SU-DHL-6 (cell line): Measurements from ENCODE around the gene CBLB.

Experiments used
- H2AFZ ChIP-seq: fragments of 200-600 bp; sonication (generic); 2 replicates; pipeline ENCODE4 v1.6.1; 2014; ENCODE audit warnings: low read depth, mild to moderate bottlenecking, moderate library complexity, mixed read lengths, antibody characterized with exemption, low read length; ENCODE audit not compliant: severe bottlenecking
- H3F3A ChIP-seq: fragments of 200-600 bp; shearing (Covaris generic); 2 replicates; pipeline ENCODE4 v1.6.0; 2016; ENCODE audit warnings: antibody characterized with exemption, mild to moderate bottlenecking; ENCODE audit not compliant: insufficient read depth
- H3K27ac ChIP-seq: fragments of 200-600 bp; sonication (generic); 2 replicates; pipeline ENCODE4 v1.5.1; 2016; ENCODE audit warnings: low read depth, mild to moderate bottlenecking, low read length, moderate library complexity, mixed read lengths
- H3K27me3 ChIP-seq: fragments of 200-600 bp; sonication (generic), shearing (Covaris generic); 2 replicates; pipeline ENCODE4 v1.6.0; 2014; ENCODE audit warnings: mild to moderate bottlenecking, low read length
- H3K36me3 ChIP-seq: fragments of 200-600 bp; sonication (generic); 2 replicates; pipeline ENCODE4 v1.6.1; 2014; ENCODE audit warnings: mild to moderate bottlenecking, low read length, mixed read lengths
- H3K4me2 ChIP-seq: fragments of 300-600, 200-600 bp; shearing (Covaris generic), sonication (generic); 2 replicates; pipeline ENCODE4 v1.6.0; 2014; ENCODE audit warnings: low read length, low read depth, mild to moderate bottlenecking; ENCODE audit not compliant: poor library complexity, severe bottlenecking
- H3K4me3 ChIP-seq: fragments of 200-600 bp; sonication (generic); 2 replicates; pipeline ENCODE4 v1.5.1; 2014; ENCODE audit warnings: antibody characterized with exemption, low read length, mild to moderate bottlenecking, mixed read lengths; ENCODE audit not compliant: insufficient read depth, poor library complexity, severe bottlenecking
- H3K79me2 ChIP-seq: fragments of 200-600 bp; sonication (generic); 2 replicates; pipeline ENCODE4 v1.6.1; 2014; ENCODE audit warnings: mild to moderate bottlenecking, low read length, moderate library complexity; ENCODE audit not compliant: insufficient read depth
- H3K9ac ChIP-seq: fragments of 200-600 bp; sonication (generic); 2 replicates; pipeline ENCODE4 v1.7.0; 2014; ENCODE audit warnings: mild to moderate bottlenecking, low read length
- H3K9me2 ChIP-seq: fragments of 200-600 bp; sonication (generic); replicated peaks from 2 replicates; pipeline ENCODE4 v1.6.1; 2014; ENCODE audit warnings: low read length; ENCODE audit not compliant: insufficient read depth
- H3K9me3 ChIP-seq: fragments of 200-600 bp; sonication (generic); 2 replicates; pipeline ENCODE4 v1.6.1; 2014; ENCODE audit warnings: low read length, mixed read lengths; ENCODE audit not compliant: insufficient read depth
- H4K20me1 ChIP-seq: fragments of 200-600 bp; sonication (generic); 2 replicates; pipeline ENCODE4 v1.6.1; 2014; ENCODE audit warnings: low read depth, mild to moderate bottlenecking, antibody characterized with exemption, low read length, moderate library complexity, mixed read lengths
- EZH2phosphoT487 ChIP-seq: fragments of 200-600 bp; sonication (generic), shearing (Covaris generic); conservative IDR thresholded peaks from 2 replicates; pipeline ENCODE4 v1.6.1; 2018; ENCODE audit warnings: mild to moderate bottlenecking, antibody characterized with exemption, low read length, moderate library complexity, mixed read lengths
- TF ChIP-seq, protein P1 (sequence below): fragments of 200-600 bp; sonication (generic); IDR thresholded peaks from one replicate; pipeline ENCODE4 v1.5.1; 2017; ENCODE audit warnings: antibody characterized with exemption, mild to moderate bottlenecking, low read length, moderate library complexity; ENCODE audit not compliant: insufficient read depth, poor library complexity, severe bottlenecking

Gene CBLB

DNA sequence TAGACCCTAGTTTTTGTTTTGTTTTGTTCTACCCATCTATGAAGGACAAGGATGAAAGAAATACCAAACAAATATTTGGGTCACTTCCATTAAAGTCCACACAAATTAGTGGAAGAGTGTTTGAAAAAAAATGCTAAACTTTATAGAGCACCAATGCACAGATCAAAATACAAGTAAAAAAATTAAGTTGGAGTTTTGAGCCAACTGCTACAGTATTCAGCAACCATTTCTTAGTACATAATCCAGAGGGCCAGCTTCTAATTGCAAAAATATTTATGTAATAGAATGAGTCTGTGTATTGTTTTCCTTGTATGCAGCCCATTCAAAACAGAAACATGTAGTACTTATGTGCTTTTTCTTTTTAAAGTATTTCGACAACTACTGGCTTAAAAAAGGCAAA lies 121.1 kb downstream of the CBLB start:
- Histone ChIP-seq H3K9me2 (no peaks in the 10 kb centered on the region), H3K4me3 (no peak overlapping the region), H3F3A (peaks cover 20% of the 10 kb centered on the region), H3K36me3 (peaks cover 43% of the 10 kb centered on the region), H2AFZ (no peak overlapping the region), H3K27ac (peak overlapping the region; percentile 41; the same call in 1 of the 2 replicates), H3K9me3 (no peaks in the 10 kb centered on the region), H3K4me2 (no peak overlapping the region), H3K9ac (no peak overlapping the region), H3K79me2 (peaks cover 33% of the 10 kb centered on the region; the same call in 1 of the 2 replicates), H3K27me3 (no peaks in the 10 kb centered on the region), H4K20me1 (no peaks in the 10 kb centered on the region)
- no peak for TF ChIP-seq EZH2phosphoT487
- TF ChIP-seq, protein P1, sequence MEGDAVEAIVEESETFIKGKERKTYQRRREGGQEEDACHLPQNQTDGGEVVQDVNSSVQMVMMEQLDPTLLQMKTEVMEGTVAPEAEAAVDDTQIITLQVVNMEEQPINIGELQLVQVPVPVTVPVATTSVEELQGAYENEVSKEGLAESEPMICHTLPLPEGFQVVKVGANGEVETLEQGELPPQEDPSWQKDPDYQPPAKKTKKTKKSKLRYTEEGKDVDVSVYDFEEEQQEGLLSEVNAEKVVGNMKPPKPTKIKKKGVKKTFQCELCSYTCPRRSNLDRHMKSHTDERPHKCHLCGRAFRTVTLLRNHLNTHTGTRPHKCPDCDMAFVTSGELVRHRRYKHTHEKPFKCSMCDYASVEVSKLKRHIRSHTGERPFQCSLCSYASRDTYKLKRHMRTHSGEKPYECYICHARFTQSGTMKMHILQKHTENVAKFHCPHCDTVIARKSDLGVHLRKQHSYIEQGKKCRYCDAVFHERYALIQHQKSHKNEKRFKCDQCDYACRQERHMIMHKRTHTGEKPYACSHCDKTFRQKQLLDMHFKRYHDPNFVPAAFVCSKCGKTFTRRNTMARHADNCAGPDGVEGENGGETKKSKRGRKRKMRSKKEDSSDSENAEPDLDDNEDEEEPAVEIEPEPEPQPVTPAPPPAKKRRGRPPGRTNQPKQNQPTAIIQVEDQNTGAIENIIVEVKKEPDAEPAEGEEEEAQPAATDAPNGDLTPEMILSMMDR: no peak

DNA sequence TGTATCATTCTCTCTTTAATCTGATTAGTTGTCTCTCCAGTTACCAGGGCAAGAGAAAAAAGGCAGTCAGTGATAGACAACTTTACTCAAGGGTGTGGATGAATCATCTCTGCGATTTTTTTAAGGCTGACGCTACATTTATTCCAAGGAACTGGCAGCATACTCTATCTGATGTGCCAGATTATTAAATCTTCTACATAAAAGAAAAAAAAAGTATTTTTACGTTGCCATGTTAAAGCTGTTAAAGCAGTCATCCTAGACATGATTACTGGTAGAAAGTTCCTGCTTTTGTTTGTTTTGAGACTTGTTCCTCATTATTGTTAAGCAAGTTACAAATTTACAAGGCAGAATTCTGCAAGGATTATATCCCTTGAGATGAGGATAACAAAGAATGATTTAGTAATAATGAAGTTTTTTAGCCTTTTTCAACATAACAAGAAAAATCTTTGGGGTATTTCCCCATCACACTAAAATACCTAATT lies 121.7 kb downstream of the CBLB start:
- TF ChIP-seq, protein P1: no peak
- no peak for TF ChIP-seq EZH2phosphoT487
- peak overlapping the region; percentile 41 for H3K27ac ChIP-seq

DNA sequence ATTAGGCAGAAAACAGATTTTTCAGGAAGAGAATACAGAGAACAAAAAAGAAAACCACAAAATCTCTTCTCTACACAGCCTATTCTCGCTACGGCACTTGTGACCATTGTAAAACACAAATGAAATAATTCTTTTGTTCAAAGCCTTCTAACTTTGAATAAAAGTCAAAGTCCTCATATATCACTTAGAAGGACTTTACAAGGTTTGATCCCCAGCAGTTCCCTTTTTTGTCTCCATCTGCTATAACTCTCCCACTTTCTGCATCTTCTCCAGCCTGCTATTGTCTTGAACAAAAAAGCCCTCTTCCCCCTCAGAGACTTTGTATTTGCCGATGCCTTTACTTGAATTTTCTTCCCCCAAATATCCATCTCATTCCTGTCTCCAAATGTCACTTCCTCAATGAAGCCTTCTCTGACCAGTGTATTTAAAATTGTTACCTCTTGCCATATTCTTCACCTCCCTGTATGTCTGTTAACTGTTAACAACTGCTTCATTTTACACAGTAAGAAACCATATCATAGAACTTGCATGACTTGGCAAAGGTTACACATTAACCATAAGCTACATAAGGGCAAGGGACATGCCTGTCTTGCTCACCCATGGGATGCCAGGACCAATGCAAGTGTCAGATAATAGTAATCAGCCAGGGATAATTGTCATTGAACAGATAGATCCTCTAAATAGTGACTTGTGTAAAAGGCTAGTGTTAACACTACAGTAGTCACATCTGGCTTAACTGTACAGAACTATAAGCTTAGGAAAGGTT lies 122.4 kb downstream of the CBLB start:
- TF ChIP-seq, protein P1: no peak
- TF ChIP-seq EZH2phosphoT487: no peak
- no peak overlapping the region for H3K9ac ChIP-seq
- H3K79me2 ChIP-seq: peaks cover 21% of the 10 kb centered on the region; the same call in 1 of the 2 replicates
- peaks cover 10% of the 10 kb centered on the region; the same call in 1 of the 2 replicates for H3F3A ChIP-seq
- H3K4me2 ChIP-seq: no peak overlapping the region
- H2AFZ ChIP-seq: no peak overlapping the region
- H3K9me3 ChIP-seq: no peaks in the 10 kb centered on the region
- H3K9me2 ChIP-seq: no peaks in the 10 kb centered on the region
- H4K20me1 ChIP-seq: no peaks in the 10 kb centered on the region
- peak overlapping the region; percentile 41 for H3K27ac ChIP-seq
- peaks cover 52% of the 10 kb centered on the region for H3K36me3 ChIP-seq
- H3K27me3 ChIP-seq: no peaks in the 10 kb centered on the region
- H3K4me3 ChIP-seq: no peak overlapping the region

More for the DNA sequence above, 121.7 kb downstream of the CBLB start:
- no peaks in the 10 kb centered on the region for H3K9me2 ChIP-seq
- no peak overlapping the region for H3K4me2 ChIP-seq
- no peak overlapping the region for H3K9ac ChIP-seq
- H3K27me3 ChIP-seq: no peaks in the 10 kb centered on the region
- H4K20me1 ChIP-seq: no peaks in the 10 kb centered on the region
- peaks cover 48% of the 10 kb centered on the region for H3K36me3 ChIP-seq
- no peak overlapping the region for H2AFZ ChIP-seq
- H3K4me3 ChIP-seq: no peak overlapping the region
- peaks cover 16% of the 10 kb centered on the region for H3F3A ChIP-seq
- H3K9me3 ChIP-seq: no peaks in the 10 kb centered on the region
- peaks cover 27% of the 10 kb centered on the region; the same call in 1 of the 2 replicates for H3K79me2 ChIP-seq
